Activated effector memory CD4-positive, alpha-beta T cell treated with Interleukin-2 at 50 U/mL for 16 hours (primary cell): Measurements from ENCODE around the gene CDH15.
"Not testable (repeated sequence)": the region's sequence is repeated elsewhere in the genome, so short reads cannot be mapped to it uniquely, and the experiment has no call there.

Source experiments
- DNase-seq: peaks from one replicate; pipeline ENCODE4 v3.0.0-alpha.2; 2020

Gene CDH15

DNA sequence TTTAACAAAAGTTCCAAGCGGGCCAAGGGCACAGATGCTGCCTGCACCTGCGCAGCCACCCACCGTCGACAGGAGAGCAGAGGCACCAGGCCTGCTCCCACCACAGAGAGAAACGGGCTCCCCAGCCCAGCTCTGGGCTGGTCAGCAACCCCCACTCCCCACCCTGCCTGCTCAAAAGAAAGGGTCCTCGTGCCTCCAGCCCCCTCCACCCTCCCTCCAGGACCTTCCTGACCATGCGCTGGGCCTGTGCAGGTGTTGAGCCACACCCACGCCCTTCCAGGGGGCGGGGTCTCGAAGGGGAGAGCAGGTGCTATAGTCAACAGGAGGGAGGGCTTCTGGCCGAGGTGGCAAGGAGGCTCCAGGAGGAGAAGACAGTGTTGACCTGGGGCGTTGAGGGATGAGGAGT lies 71.2 kb downstream of the CDH15 start:
- DNase-seq, result no peak

DNA sequence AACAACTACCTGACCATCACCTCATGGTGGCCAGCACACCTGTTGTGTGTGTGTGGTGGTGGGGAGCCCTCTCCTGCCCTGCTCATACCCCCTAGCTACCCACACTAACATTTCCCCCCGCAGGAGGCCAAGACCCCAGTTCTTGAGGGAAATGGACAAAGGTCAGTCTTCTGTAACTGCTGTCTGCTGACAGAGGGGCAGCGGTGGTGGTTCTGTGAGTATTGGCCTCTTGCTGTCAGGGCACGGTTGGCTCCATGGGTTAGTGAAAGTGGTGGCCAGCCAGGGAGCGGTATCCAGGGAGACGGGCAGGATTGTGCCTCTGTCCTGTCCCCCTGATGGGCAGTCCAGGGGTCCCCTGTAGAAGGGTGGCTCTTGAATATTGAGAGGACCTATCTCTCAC lies 72.1 kb downstream of the CDH15 start:
- DNase-seq, result no peak

DNA sequence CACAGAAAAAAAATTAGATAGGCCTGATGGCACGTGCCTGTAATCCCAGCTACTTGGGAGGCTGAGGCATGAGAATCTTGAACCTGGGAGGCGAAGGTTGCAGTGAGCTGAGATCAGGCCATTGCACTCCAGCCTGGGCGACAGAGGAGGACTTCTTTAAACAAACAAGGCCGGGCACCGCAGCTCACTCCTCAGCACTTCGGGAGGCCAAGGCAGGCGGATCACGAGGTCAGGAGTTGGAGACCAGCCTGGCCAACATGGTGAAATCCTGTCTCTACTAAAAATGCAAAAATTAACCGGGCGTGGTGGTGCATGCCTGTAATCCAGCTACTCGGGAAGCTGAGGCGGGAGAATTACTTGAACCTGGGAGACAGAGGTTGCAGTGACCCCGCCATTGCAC lies 72.7 kb downstream of the CDH15 start:
- not testable (repeated sequence) for DNase-seq

DNA sequence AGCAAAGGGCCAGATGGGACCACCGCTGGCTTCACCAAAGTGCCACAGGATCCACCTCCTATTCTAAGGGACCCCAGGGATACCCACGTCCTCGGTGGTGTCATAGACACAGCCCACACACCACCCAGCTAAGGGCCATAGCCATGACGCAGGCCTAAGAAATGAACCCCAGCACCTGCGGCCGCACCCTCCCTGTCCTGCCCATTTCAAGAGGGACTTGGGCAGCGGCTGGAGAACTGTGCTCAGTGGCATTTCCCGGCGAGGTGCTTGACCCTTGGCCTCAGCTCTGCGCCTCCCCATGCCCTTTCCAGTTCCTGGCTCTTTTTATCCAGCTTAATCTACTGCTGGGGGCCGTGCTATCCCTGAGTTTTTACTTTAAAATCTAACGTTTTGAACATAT lies 73.2 kb downstream of the CDH15 start:
- no peak for DNase-seq
